A549 (cell line): ENCODE results near the gene FMNL2. TPM values are rescaled to one million over a fixed set of nuclear protein-coding genes. Genes with fewer than 3 reads are reported as not detected.

ENCODE experiments used
- ATAC-seq, 2 experiments: fragments of 200-7000 bp in 1 of 2; fragments of >200 bp in 1 of 2; cut with Nextera tagmentation in 1 of 2; cut with Tn5 transposase in 1 of 2; 3 replicates each; pipeline versions ENCODE4 v1.8.0 to v1.9.1; 2018 to 2020; ENCODE audit warnings: mild to moderate bottlenecking in 1 of 2, moderate library complexity in 1 of 2
- CTCF ChIA-PET: fragments of 300-600 bp; sonication (Branson Sonifier 250); formaldehyde crosslinking; extraction: SDS; loops from one replicate; lab custom pipeline; 2021; ENCODE audit warnings: antibody characterized with exemption, inconsistent platforms; lab: Yijun Ruan, JAX
- POLR2A ChIA-PET: fragments of 350-600 bp; formaldehyde crosslinking; extraction: SDS; loops from one replicate; lab custom pipeline; 2021; ENCODE audit warnings: antibody characterized with exemption, inconsistent platforms; lab: Yijun Ruan, JAX
- DNase-seq, 2 experiments: peaks; one replicate each; pipeline versions ENCODE4 v3.0.0 to v3.0.0-alpha.2; 2011 to 2016; ENCODE audit warnings: low read depth in 1 of 2, low spot score in 1 of 2
- FAIRE-seq: peaks from 2 replicates; lab custom pipeline; 2011; peaks lifted over from hg19 to GRCh38; lab: Jason Lieb, UNC
- H3K27ac ChIP-seq, 2 experiments: fragments of >200 bp; sonication (Bioruptor Twin); formaldehyde crosslinking; 3 replicates each; pipeline ENCODE4 v1.5.1; 2016 to 2017
- H3K4me1 ChIP-seq: fragments of >200 bp; sonication (Bioruptor Twin); formaldehyde crosslinking; 3 replicates; pipeline ENCODE4 v1.6.1; 2016
- H3K4me2 ChIP-seq: fragments of >200 bp; sonication (Bioruptor Twin); formaldehyde crosslinking; 3 replicates; pipeline ENCODE4 v1.6.1; 2016
- H3K4me3 ChIP-seq: fragments of >200 bp; sonication (Bioruptor Twin); formaldehyde crosslinking; 3 replicates; pipeline ENCODE4 v1.5.1; 2016
- H3K9me3 ChIP-seq: fragments of >200 bp; sonication (Bioruptor Twin); formaldehyde crosslinking; 3 replicates; pipeline ENCODE4 v1.6.1; 2016
- BHLHE40 ChIP-seq: IDR thresholded peaks from 2 replicates; pipeline ENCODE4 v1.6.1; 2012; ENCODE audit warnings: low read depth, low read length, inconsistent platforms
- CBX8 ChIP-seq: fragments of 200-600 bp; sonication (generic); IDR thresholded peaks from 2 replicates; pipeline ENCODE4 v1.6.1; 2016
- CEBPB ChIP-seq, 2 experiments: fragments of >200 bp in 1 of 2; sonication (Bioruptor Twin) in 1 of 2; formaldehyde crosslinking in 1 of 2; IDR thresholded peaks; 2 replicates each; pipeline ENCODE4 v1.6.1; 2012 to 2016
- CHD2 ChIP-seq: fragments of 150-350 bp; IDR thresholded peaks from 2 replicates; pipeline ENCODE4 v1.6.1; 2014; ENCODE audit warnings: low read length; ENCODE audit not compliant: partially characterized antibody
- E2F6 ChIP-seq: IDR thresholded peaks from 2 replicates; pipeline ENCODE4 v1.6.1; 2012; ENCODE audit warnings: low read depth, borderline replicate concordance
- EHF ChIP-seq: fragments of 250-450 bp; sonication (Bioruptor Pico); IDR thresholded peaks from 2 replicates; pipeline ENCODE4 v1.5.0; 2020; ENCODE audit warnings: mild to moderate bottlenecking
- EHMT2 ChIP-seq: fragments of 200-600 bp; sonication (generic); IDR thresholded peaks from 2 replicates; pipeline ENCODE4 v1.6.1; 2016; ENCODE audit warnings: antibody characterized with exemption, low read depth, mild to moderate bottlenecking, moderate library complexity
- EP300 ChIP-seq, 2 experiments: fragments of >200 bp; sonication (Bioruptor Twin); formaldehyde crosslinking; IDR thresholded peaks; 2 replicates in 1 of 2; 3 replicates in 1 of 2; pipeline ENCODE4 v1.6.1; 2016 to 2017
- HES2 ChIP-seq: fragments of >200 bp; sonication (Bioruptor Twin); formaldehyde crosslinking; IDR thresholded peaks from 2 replicates; pipeline ENCODE4 v1.6.1; 2016
- HEYL ChIP-seq: fragments of 250-450 bp; sonication (Bioruptor Pico); IDR thresholded peaks from 2 replicates; pipeline ENCODE4 v1.8.0; 2021; ENCODE audit warnings: mild to moderate bottlenecking, moderate library complexity
- JUNB ChIP-seq: fragments of >200 bp; sonication (Bioruptor Twin); formaldehyde crosslinking; IDR thresholded peaks from 2 replicates; pipeline ENCODE4 v1.6.1; 2016
- MAFK ChIP-seq: fragments of 450-650 bp; IDR thresholded peaks from 2 replicates; pipeline ENCODE4 v1.6.1; 2014; ENCODE audit not compliant: partially characterized antibody
- MAX ChIP-seq: IDR thresholded peaks from 2 replicates; pipeline ENCODE4 v1.6.1; 2012
- MAZ ChIP-seq: fragments of 150-350 bp; IDR thresholded peaks from 2 replicates; pipeline ENCODE4 v1.6.1; 2014; ENCODE audit warnings: antibody characterized with exemption, low read depth, low read length, borderline replicate concordance
- MYC ChIP-seq: IDR thresholded peaks from 2 replicates; pipeline ENCODE4 v1.6.1; 2012; ENCODE audit warnings: mild to moderate bottlenecking, inconsistent platforms, low read length, improper control_type of control experiment, borderline replicate concordance
- NFE2L2 ChIP-seq: fragments of 150-350 bp; conservative IDR thresholded peaks from 2 replicates; pipeline ENCODE4 v1.6.1; 2014; ENCODE audit warnings: low read length
- POLR2A ChIP-seq: IDR thresholded peaks from 2 replicates; pipeline ENCODE4 v1.6.1; 2012; ENCODE audit warnings: mild to moderate bottlenecking, low read length
- RARB ChIP-seq: fragments of 250-450 bp; sonication (Bioruptor Pico); IDR thresholded peaks from 2 replicates; pipeline ENCODE4 v1.8.0; 2021; ENCODE audit warnings: mild to moderate bottlenecking, moderate library complexity
- RNF2 ChIP-seq: fragments of 200-600 bp; sonication (generic); IDR thresholded peaks from 2 replicates; pipeline ENCODE4 v1.6.1; 2016; ENCODE audit warnings: low read depth, mild to moderate bottlenecking, antibody characterized with exemption, moderate library complexity, borderline replicate concordance
- SMC3 ChIP-seq: fragments of >200 bp; sonication (Bioruptor Twin); formaldehyde crosslinking; IDR thresholded peaks from 3 replicates; pipeline ENCODE4 v1.6.1; 2018; ENCODE audit warnings: inconsistent platforms
- TP53 ChIP-seq: fragments of 250-450 bp; sonication (Bioruptor Pico); IDR thresholded peaks from 2 replicates; pipeline ENCODE4 v1.5.0; 2021; ENCODE audit warnings: mild to moderate bottlenecking, moderate library complexity
- USF2 ChIP-seq: fragments of 450-650 bp; IDR thresholded peaks from 2 replicates; pipeline ENCODE4 v1.6.1; 2014; ENCODE audit warnings: antibody characterized with exemption
- ZC3H11A ChIP-seq: fragments of 450-650 bp; IDR thresholded peaks from 2 replicates; pipeline ENCODE4 v1.6.1; 2014; ENCODE audit warnings: antibody characterized with exemption, mild to moderate bottlenecking
- ZFP36 ChIP-seq: fragments of 450-650 bp; IDR thresholded peaks from 2 replicates; pipeline ENCODE4 v1.6.1; 2014; ENCODE audit warnings: borderline replicate concordance; ENCODE audit not compliant: partially characterized antibody
- ZSCAN20 ChIP-seq: fragments of 250-450 bp; sonication (Bioruptor Pico); IDR thresholded peaks from 2 replicates; pipeline ENCODE4 v1.8.0; 2022; ENCODE audit warnings: mild to moderate bottlenecking, moderate library complexity
- WGBS: methylation state at CpG from one replicate; pipeline ENCODE4 v1.1.6; 2017; ENCODE audit errors: missing lambda C conversion rate; 5-methylcytosine and 5-hydroxymethylcytosine counted together
- polyA plus RNA-seq, 4 experiments: library from polyadenylated mRNA; depleted of rRNA in 3 of 4; stranded (reverse); fragments of >200 nt; fragmentation: RNase III in 1 of 4; extraction: RNeasy Plus Mini Kit Qiagen cat#74134 plus additional on column Dnase treatment in 1 of 4; gene quantifications; 2 replicates in 3 of 4; 3 replicates in 1 of 4; pipeline ENCODE4 v1.2.3, GENCODE V29; 2011 to 2017
- TF ChIP-seq, protein P1 (sequence below): fragments of 250-450 bp; sonication (Bioruptor Pico); IDR thresholded peaks from 2 replicates; pipeline ENCODE4 v1.5.0; 2021; ENCODE audit warnings: mild to moderate bottlenecking, moderate library complexity, borderline replicate concordance

Gene FMNL2
- polyA plus RNA-seq, 2 of the 4 experiments (the other 2 are of a cell fraction), result 27.9 to 36.5 TPM

DNA sequence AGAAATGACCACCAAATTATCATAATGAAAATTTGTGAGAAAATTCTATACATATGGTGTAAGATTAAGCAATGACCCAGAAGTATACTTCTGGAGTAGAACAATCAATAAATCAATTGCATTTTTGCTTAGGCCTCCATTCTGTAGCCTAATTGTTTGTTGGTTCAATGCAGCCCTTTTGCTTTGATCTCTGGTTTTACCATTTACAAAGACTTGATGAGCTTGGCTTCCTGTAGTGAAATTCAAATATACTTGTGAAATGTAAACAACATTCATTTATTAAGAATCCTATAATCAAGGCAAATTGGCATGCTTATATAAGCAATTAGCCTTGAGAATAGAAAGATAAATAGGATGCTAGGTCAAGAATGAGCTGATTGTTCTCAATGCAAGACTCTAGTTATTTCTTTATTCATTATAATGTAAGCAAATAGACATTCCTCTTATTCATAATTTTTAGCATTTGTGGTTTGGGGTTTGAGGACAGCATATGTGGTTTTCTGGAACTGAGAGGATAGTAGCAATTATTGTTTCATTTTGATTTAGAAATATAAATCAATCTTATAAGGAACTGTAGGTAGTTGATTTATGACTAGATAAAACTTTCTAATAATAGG, 9.7 kb downstream of the FMNL2 start:
- TF ChIP-seq E2F6 (no peak), ZC3H11A (no peak), EHF (CRISPR knock-in tag) (no peak), MYC (no peak), POLR2A (no peak), RNF2 (no peak), EP300 (IDR thresholded peaks at IDR 0.05) (no peak), USF2 (no peak), EHMT2 (no peak), ZFP36 (no peak), CHD2 (no peak), NFE2L2 (no peak), CEBPB (IDR thresholded peaks at IDR 0.05) (no peak), HES2 (no peak), MAX (no peak), CBX8 (no peak), ZSCAN20 (CRISPR knock-in tag) (no peak), JUNB (no peak), BHLHE40 (no peak)
- TF ChIP-seq, protein P1, sequence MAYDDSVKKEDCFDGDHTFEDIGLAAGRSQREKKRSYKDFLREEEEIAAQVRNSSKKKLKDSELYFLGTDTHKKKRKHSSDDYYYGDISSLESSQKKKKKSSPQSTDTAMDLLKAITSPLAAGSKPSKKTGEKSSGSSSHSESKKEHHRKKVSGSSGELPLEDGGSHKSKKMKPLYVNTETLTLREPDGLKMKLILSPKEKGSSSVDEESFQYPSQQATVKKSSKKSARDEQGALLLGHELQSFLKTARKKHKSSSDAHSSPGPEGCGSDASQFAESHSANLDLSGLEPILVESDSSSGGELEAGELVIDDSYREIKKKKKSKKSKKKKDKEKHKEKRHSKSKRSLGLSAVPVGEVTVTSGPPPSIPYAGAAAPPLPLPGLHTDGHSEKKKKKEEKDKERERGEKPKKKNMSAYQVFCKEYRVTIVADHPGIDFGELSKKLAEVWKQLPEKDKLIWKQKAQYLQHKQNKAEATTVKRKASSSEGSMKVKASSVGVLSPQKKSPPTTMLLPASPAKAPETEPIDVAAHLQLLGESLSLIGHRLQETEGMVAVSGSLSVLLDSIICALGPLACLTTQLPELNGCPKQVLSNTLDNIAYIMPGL (CRISPR knock-in tag), result no peak
- H3K27ac ChIP-seq, result no peak overlapping the region
- ChIA-PET CTCF (interaction anchor here (0.7 to 1.6 kb wide), 4 partner anchors 39 to 282 kb away, joined by 3 to 4 read pairs (median 3); no protein-coding TSS in a partner anchor), POLR2A (no interaction called here)
- no peak overlapping the region for H3K4me3 ChIP-seq
- H3K9me3 ChIP-seq, result no peaks in the 10 kb centered on the region
- FAIRE-seq (no peak), ATAC-seq (no peak), DNase-seq (no peak)
- peaks cover 31% of the 10 kb centered on the region for H3K4me1 ChIP-seq
- no peak overlapping the region for H3K4me2 ChIP-seq

- 90% methylated on average over 3 of the region's 3 CpGs for WGBS
- H3K4me2 ChIP-seq, result no peak overlapping the region
- FAIRE-seq, result no peak
- H3K27ac ChIP-seq, result peak overlapping the region in 1 of 2 experiments; percentile 33; a peak in 1 of 6 replicates
- no peaks in the 10 kb centered on the region for H3K9me3 ChIP-seq
- ATAC-seq, result no peak
- no peak for TF ChIP-seq MAFK
- no peak for TF ChIP-seq HEYL
- TF ChIP-seq CHD2, result no peak
- no peak for TF ChIP-seq TP53 (CRISPR knock-in tag)
- no peak for TF ChIP-seq MAX
- TF ChIP-seq SMC3, result no peak
- TF ChIP-seq USF2, result no peak
- TF ChIP-seq RARB (CRISPR knock-in tag), result no peak
- TF ChIP-seq JUNB, result no peak
- TF ChIP-seq HES2, result no peak
- no peak for TF ChIP-seq MAZ
- H3K4me3 ChIP-seq, result no peak overlapping the region
- POLR2A ChIA-PET, result no interaction called here
- no peak for DNase-seq
- peaks cover 24% of the 10 kb centered on the region for H3K4me1 ChIP-seq
- CTCF ChIA-PET, result interaction anchor here (1.1 to 1.2 kb wide), 2 partner anchors 10 to 22 kb away, joined by 3 read pairs; no protein-coding TSS in a partner anchor
Measured at GRCh38 chr2:152347076-152347475, 12.1 kb downstream of the FMNL2 start.
